Measurements from ENCODE around the gene CAPN5. TPM values are rescaled to one million over a fixed set of nuclear protein-coding genes. Genes with fewer than 3 reads are reported as not detected.

CAPN5 gene
- total RNA-seq, 1 experiment from 2014 or later, result 0.26 TPM

GRCh38 chr11:77029829-77030228, 36.9 kb upstream of the CAPN5 start:
- Mint-ChIP-seq H3K9me3 (ENCODE audit: unreplicated experiment) (no peaks in the 10 kb centered on the region), H3K27me3 (ENCODE audit: insufficient read depth, unreplicated experiment) (peaks cover 8% of the 10 kb centered on the region), H3K4me1 (ENCODE audit: insufficient read depth, unreplicated experiment) (no peaks in the 10 kb centered on the region), H3K36me3 (ENCODE audit: insufficient read depth, unreplicated experiment) (no peaks in the 10 kb centered on the region), H3K4me3 (ENCODE audit: unreplicated experiment) (no peak overlapping the region), H3K27ac (ENCODE audit: low read depth, unreplicated experiment) (no peak overlapping the region)
- no peak for DNase-seq (ENCODE audit: unreplicated experiment)
- ChIA-PET POLR2A (interaction anchor here (0.7 kb wide), 1 partner anchor 279 kb away, joined by 3 read pairs; no protein-coding TSS in a partner anchor), CTCF (interaction anchor here (0.6 to 1.0 kb wide), 2 partner anchors 220 to 295 kb away, joined by 3 read pairs; no protein-coding TSS in a partner anchor)
- TF ChIP-seq CTCF (IDR thresholded peaks at IDR 0.05; ENCODE audit: unreplicated experiment), result no peak
- intact Hi-C loops (cut with micrococcal nuclease), result no loop called here
- no TSS peak for BruUV-seq (replicated peaks)

- peaks cover 8% of the 10 kb centered on the region for H3K27me3 Mint-ChIP-seq (ENCODE audit: insufficient read depth, unreplicated experiment)
- H3K4me3 Mint-ChIP-seq (ENCODE audit: unreplicated experiment), result no peak overlapping the region
- H3K9me3 Mint-ChIP-seq (ENCODE audit: unreplicated experiment), result no peaks in the 10 kb centered on the region
- no TSS peak for BruUV-seq (replicated peaks)
- intact Hi-C loops (cut with micrococcal nuclease), result no loop called here
- H3K36me3 Mint-ChIP-seq (ENCODE audit: insufficient read depth, unreplicated experiment), result no peaks in the 10 kb centered on the region
- no peak overlapping the region for H3K27ac Mint-ChIP-seq (ENCODE audit: low read depth, unreplicated experiment)
- peaks cover 7% of the 10 kb centered on the region for H3K4me1 Mint-ChIP-seq (ENCODE audit: insufficient read depth, unreplicated experiment)
- CTCF ChIA-PET, result interaction anchor here (1.0 to 2.3 kb wide), 2 partner anchors 60 to 221 kb away, joined by 3 to 7 read pairs; no protein-coding TSS in a partner anchor
- TF ChIP-seq CTCF (IDR thresholded peaks at IDR 0.05; ENCODE audit: unreplicated experiment), result no peak
- POLR2A ChIA-PET, result no interaction called here
- DNase-seq (ENCODE audit: unreplicated experiment), result no peak
These were observed 35.8 kb upstream of the CAPN5 start for GRCh38 chr11:77030834-77031414.

- ChIA-PET CTCF (interaction anchor here (0.6 to 2.3 kb wide), 2 partner anchors 59 to 554 kb away, joined by 3 to 7 read pairs; no protein-coding TSS in a partner anchor), POLR2A (no interaction called here)
- Mint-ChIP-seq H3K4me1 (ENCODE audit: insufficient read depth, unreplicated experiment) (peaks cover 7% of the 10 kb centered on the region), H3K9me3 (ENCODE audit: unreplicated experiment) (no peaks in the 10 kb centered on the region), H3K4me3 (ENCODE audit: unreplicated experiment) (no peak overlapping the region), H3K27ac (ENCODE audit: low read depth, unreplicated experiment) (no peak overlapping the region), H3K27me3 (ENCODE audit: insufficient read depth, unreplicated experiment) (peaks cover 11% of the 10 kb centered on the region), H3K36me3 (ENCODE audit: insufficient read depth, unreplicated experiment) (no peaks in the 10 kb centered on the region)
- intact Hi-C loops (cut with micrococcal nuclease), result no loop called here
- no TSS peak for BruUV-seq (replicated peaks)
- no peak for DNase-seq (ENCODE audit: unreplicated experiment)
- no peak for TF ChIP-seq CTCF (IDR thresholded peaks at IDR 0.05; ENCODE audit: unreplicated experiment)
These were observed 35.2 kb upstream of the CAPN5 start for GRCh38 chr11:77031599-77031998.

GRCh38 chr11:77035039-77035438, 31.7 kb upstream of the CAPN5 start:
- BruUV-seq (replicated peaks), result no TSS peak
- Mint-ChIP-seq H3K4me1 (ENCODE audit: insufficient read depth, unreplicated experiment) (peaks cover 7% of the 10 kb centered on the region), H3K9me3 (ENCODE audit: unreplicated experiment) (no peaks in the 10 kb centered on the region), H3K36me3 (ENCODE audit: insufficient read depth, unreplicated experiment) (no peaks in the 10 kb centered on the region), H3K27me3 (ENCODE audit: insufficient read depth, unreplicated experiment) (peaks cover 15% of the 10 kb centered on the region), H3K27ac (ENCODE audit: low read depth, unreplicated experiment) (no peak overlapping the region), H3K4me3 (ENCODE audit: unreplicated experiment) (no peak overlapping the region)
- POLR2A ChIA-PET, result interaction anchor here (1.7 kb wide), 1 partner anchor 14 kb away, joined by 4 read pairs; no protein-coding TSS in a partner anchor
- no peak for DNase-seq (ENCODE audit: unreplicated experiment)
- TF ChIP-seq CTCF (IDR thresholded peaks at IDR 0.05; ENCODE audit: unreplicated experiment), result no peak
- intact Hi-C loops (cut with micrococcal nuclease), result no loop called here
- CTCF ChIA-PET, result interaction anchor here (0.7 to 2.4 kb wide), 4 partner anchors 10 to 313 kb away, joined by 3 to 11 read pairs (median 4); no protein-coding TSS in a partner anchor
